ENCODE measurements around the gene UNC5B.

The UNC5B gene

DNA sequence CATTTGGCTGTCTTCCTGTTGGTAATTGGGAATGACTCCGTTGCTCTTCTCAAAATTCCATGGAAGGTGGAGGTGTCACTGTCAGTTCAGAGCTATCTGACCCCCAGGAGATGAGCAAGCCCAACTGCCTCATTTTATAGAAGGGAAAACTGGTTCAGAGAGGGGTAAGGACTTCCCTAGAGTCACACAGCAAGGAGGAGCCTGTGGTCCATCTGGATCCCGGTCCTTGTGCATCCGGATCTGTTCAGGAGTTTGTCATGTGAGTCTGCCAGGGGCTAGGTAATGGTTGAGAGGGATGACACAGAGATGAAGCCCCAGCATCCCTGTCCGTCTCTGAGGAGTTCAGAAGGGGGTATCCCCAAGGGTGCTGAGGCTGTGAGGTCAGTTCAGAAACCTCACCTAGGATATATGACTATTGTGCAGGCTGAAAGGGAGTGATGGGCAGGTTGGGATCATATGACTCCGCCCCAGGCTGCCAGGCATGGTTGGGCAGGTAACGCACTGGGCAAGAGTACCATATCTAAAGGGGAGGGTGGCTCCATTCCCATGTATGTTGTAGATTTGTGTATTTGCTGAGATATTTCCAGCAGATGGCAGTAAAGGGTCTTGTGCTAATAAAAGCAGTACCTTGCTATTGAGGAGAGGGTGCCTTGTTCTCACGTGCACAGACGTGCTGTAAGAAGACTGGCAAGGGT, 90.7 kb downstream of the UNC5B start:
- DNase-seq, result peak; percentile 33

DNA sequence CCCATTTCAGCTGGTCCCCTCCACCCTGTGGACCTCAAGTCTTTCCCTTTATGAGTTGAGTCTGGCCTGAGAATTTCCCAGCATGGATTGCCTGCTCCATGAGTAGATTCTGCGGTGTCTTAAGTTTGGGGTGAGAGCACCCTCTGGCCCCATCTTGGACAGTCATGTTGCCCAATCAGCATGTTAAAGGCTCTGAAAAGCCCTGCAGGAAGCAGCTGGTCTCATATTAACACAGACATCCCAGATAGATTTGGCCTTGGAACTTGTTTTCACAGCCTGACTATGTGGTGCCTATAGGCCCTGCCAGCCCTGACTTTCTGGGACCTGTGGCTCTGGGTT, 91.2 kb downstream of the UNC5B start:
- DNase-seq, result no peak

DNA sequence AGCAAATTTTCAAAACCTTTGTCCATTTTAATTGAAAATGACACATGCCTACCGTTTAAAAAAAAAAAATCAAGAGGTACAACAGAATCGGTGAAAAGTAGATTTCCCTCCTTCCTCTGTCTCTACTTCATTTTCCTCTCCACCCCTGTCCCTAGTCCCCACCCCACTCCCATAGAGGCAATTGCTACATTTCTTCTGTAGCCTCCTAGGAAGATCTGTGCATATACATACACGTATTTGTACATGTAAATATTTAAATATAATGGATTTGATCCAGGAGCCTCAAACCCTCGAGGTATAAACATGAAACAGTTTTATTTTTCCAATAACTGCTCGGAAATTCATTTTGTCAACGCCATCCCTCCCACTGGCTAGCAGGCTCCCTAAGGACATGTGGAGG, 92.5 kb downstream of the UNC5B start:
- no peak for DNase-seq

DNA sequence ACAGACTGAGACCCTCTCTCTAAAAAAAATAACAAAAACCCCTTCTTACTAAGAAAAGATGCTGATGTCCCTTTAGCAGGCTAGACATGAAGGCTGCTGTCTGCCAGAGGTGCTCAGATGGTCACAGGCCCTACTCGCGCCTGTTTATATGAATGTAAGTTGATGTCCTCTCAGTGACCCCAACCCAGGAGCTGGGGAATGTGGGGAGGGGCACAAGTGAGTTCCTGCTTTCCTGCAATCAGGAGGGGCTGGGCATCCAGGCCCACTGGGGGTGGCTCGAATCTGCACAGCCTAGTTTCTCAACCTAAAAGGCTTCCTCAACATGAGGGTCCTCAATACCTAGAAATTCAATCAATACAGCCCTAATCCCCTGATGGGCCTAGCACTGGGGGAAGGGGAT, 94.6 kb downstream of the UNC5B start:
- DNase-seq, result no peak

DNA sequence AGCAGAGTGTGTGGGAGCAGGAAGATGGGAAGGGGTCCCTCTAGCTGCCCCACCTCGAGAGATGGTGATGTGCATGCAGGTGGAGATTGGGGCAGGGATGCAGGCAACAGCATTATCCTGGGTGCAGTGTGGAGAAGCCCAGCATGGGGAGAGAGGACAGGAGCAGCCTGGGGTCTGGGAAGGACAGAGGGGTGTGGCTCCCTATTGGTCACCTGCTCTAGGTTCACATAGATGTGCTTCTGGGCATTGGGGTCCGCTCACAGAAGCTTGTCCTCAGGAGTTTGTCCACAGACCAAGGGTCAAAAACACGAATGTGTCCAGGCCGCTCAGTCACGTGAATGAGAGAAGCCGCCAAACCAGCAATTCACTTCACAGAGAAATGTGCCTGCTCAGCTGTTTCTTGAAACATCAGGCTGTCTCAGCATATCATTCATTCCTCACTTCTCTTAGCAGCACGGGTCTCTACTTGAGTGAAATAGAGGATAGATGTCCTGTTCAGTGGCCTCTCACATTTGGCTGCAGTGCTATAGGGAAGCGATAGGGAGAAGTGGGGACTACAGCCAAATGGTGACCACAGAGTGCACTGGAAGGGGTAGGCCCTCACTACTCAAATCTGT, 95.2 kb downstream of the UNC5B start:
- no peak for DNase-seq

DNA sequence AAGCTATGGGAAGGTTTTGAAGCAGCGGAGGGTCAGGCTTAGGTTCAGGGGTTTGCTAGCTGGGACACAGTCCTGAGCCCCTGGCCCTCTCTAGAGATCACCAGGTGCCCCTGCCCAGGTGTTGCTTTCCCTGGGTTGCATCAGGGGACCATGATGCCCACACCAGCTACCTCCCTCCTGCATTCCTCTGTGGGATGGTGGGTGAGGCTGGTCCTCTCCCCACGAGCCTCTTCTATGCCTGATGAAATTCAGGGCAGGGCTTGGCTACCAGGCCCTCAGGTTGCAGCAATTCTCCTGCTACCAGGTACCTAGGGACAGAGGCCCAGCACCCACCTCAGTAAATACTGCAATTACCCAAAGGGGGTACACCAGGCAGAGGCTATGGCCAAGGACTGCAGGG, 95.9 kb downstream of the UNC5B start:
- DNase-seq, result no peak

DNA sequence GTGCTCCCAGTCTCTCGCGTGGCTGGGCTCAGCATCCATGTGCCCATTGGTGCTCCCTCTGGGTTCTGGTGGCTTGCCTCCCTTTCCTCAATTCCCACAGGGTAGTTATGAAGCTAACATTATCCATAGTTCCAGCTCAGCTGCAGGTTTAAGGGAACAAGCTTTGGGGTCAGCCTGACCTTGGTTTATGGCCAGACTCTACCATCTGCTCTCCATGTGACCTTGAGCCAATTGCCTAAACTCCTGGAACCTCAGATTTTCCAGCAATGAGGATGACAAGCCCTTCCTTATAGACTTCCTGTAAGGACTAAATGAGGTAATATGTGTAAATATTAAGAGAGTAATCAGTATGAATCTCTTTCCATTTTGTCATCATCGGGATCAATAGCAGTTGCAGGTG, 96.6 kb downstream of the UNC5B start:
- no peak for DNase-seq

DNA sequence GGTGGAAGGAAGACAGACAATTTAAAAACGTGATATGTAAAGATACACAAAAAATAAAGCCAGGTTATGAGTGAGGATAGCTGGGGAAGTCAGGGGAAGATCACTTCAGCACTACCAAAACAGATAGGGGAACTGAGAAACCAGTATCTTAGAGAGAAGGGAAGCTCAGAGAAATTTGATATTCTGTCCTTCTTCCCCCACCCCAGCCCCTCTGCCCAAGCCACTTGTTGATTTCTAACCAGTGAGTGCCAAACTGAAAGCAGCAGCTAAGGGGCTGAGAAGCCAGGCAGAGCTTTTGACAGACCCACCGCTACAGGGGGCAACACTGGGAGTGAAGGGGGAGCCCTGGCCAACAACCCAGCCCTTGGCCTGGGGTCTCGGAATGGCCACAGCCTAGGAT, 97.5 kb downstream of the UNC5B start:
- no peak for DNase-seq

DNA sequence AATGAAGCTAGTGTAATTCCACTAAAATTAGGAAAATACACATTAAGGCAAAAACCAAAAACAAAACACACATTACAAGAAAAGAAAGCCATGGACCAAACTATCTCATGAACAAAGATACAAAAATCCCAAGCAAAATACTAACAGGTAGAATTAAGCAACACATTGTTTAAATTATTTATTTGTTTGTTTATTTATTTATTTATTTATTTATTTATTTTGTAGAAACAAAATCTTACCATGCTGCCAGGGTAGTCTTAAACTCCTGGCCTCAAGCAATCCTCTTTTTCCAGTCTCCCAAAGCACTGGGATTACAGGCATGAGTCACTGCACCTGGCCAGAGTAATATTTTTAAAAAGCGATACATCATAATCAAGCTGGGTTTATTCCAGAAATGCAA, 99.8 kb downstream of the UNC5B start:
- no peak for DNase-seq

DNA sequence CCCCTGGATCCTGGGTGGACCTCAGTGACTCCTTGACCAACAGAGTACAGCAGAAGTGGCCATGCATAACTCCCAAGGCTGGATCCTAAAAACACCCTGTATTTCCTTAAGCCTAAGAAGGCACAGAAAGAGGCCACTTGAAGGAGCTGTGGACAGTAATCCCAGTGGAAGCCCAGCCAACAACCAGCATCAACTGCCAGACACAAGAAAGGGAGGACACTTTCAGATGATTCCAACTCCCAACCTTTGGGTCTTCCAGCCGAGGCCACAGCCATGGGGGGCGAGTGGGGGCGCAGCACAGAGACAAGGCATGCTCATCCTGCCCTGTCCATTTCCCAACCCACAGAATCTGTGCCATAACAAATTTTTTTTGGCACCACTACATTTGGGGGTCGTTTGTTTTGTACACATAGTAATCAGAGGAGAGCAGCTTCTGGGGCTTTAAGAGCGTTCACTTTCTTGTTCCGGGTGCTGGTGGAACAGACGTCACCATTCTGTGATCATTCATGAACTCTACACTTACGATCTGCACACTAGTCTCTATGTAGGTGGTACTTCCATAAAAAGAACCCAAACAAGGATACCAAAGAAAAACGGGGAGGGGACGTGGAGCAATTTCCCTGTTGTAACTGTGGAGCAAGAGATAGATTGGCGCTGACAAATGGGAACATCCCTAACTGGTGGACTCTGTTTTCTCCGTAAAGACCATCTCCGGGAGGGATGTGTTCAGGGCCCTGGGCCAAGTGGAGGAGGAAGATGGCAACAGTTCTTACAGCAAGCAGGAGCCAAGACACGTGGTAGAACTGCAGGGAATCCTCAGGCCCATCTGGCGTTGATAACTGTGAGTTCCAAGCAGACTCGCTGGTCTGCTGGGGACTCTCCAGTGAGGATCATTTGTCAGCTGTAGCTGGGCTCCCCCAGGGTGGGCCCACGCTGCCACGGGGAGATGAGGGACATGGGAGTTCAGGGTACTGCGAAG, 100.7 kb downstream of the UNC5B start:
- no peak for DNase-seq

DNA sequence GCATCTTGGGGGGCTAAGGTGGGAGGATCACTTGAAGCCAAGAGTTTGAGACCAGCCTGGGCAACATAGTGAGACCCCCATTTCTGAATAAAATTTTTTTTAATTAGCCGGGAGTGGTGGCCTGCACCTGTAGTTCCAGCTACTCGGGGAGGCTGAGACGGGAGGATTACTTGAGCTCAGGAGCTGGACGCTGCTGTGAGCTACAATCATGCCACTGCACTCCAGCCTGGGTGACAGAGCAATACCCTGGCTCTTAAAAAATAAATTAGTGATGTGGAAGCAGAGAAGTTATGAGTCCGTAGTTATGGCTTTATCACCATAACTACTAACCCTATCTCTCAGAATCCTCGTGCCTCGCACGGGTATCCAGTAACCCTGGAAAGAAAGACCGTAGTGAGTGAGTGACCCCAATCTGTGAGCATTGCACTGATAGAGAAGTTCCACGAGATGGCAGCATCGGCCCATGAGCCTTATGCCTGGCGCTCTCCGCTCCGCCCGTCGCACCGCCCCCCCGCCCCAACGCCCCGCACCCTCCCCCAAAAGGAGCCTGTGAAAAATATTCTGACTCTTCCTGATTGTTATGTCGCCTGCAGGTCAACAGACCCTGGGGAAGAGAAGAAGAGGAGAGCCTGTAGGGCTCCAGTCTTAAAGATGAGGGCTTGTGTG, 101.8 kb downstream of the UNC5B start:
- peak; percentile 19 for DNase-seq

DNA sequence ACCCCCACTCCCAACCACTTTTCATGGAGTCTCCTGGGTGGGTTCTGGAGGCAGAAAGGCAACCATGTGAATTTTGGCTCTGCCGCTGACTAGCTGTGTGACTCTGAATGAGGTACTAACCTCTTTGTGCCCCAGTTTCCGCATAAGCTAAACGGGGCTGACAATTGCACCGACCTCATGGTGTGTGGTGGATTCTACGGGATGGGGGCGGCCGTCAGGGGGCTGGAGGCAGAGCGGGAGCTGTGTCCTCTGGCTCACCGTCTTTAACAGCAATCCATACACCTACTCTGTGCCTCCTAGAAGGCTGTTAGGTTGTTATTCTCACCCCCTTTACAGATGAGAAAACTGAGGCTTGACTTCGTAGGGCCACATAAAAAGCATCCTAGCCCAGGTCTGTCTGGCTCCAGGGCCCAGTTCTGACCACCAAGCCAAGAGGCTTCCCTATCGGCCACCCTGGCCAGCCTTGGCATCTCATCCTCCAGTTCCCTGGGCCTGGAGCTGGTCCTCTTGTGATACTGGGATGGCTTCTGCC, 102.4 kb downstream of the UNC5B start:
- DNase-seq, result no peak

DNA sequence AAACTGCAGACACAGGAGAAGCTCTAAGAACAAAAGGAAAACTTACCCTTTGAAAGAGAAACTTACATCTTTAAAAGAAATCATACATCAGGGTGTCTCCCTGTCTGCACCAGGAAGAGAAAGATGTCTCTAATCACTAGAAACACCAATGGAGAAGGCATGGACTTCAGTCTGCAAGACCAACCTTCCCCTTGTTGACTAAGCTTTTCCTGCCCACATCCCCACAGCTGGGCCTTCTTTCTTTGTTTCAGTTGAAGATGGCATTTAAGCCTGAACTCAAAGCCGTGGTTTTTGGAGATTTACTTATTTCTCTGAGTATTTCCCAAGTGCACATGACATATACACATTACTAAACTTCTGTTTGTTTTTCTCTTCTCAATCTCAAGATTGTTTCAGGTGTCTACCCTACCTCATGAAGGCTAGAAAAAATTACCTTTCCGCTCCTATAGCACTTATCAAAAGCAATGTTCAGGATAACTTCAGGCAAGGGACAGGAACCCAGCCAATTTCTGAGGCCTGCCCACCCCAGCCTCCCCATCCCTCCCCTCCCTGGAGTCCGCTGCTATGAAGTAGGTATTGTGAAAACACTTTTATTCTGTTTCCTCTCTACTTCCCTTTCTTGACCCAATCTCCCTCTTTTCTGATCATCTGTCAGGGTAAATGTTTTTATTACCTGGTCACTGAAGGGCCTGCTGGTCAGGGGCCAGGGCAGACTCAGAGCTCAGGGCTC, 103.9 kb downstream of the UNC5B start:
- DNase-seq, result no peak

DNA sequence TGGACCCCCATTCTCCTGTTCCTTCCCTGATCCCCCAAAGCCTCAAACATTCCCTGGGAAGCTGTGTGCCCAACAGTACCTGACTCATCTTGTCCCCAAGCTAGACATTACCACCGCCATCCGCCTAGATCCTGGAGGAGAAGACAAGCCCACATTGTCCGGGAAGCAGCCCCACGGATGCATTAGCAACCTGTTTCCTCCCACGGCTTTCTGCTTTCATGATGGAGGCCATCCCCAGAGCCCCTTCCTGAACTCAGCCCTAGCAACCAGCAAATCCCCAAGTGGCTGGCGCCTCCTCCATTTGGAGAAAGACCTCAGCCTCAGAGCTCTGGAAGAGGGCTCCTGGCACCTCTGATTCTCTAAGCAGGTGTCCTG, 104.4 kb downstream of the UNC5B start:
- no peak for DNase-seq

DNA sequence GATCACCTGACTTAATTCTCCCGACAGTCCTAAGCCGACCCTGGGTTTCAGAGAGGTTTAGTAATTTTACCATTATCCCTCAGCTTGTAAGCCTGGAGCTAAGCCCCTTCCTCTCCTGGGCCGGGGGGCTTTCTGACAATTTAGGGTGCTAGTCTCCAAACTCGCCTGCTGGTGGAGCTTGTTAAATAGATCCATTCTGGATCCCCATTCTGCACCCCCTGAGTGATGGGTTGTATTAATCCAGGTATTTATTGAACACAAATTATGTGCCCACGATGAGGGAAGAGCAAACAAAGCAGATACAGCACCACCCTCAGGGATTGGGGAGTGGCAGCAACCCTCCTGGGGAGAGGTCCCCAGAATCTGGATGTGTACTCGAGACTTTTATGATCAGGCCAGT, 105.4 kb downstream of the UNC5B start:
- no peak for DNase-seq

DNA sequence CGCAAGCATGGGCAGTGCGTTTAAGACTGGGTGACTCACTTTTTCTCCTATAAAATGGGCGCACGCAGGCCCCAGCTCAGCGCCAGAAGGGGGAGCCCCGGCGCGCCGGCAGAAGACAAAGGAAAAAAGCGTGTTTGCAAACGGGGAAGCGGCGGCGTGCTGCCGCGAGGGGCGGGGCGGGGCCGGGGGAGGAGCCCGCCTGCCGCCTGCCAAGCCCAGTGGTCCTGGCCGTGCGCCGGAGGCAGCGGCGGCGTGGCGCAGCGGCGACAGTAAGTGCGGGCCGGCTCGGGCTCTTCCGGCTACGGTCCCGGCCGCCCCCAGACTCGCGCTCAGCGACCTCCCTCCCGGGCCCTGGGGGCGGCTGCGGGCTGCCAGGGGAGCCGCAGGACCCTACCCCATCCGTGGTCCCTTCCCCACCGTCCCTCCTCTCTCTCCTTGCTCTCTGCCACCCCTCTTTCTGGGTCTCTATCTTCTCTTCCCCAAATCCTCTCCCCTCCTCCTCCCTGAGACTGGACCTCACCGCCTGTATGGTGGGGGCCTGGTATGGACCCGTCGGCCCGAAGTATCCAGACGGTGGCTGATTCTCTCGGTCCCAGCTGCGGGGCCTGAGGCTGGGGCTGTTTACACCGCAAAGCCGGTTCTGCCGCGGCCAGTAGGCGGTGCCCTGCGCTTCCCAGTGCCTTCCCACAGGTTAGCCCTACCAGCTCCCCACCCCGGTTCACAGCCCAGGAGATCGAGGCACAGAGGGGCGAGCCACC, 106.9 kb downstream of the UNC5B start, which contains the start of gene SLC29A3:
Gene SLC29A3, plus strand, starts transcription at position 218 of the 758 bp plus-strand sequence. Its CDS starts 51 bp downstream, at position 269.
- peak; percentile 74 for DNase-seq

DNA sequence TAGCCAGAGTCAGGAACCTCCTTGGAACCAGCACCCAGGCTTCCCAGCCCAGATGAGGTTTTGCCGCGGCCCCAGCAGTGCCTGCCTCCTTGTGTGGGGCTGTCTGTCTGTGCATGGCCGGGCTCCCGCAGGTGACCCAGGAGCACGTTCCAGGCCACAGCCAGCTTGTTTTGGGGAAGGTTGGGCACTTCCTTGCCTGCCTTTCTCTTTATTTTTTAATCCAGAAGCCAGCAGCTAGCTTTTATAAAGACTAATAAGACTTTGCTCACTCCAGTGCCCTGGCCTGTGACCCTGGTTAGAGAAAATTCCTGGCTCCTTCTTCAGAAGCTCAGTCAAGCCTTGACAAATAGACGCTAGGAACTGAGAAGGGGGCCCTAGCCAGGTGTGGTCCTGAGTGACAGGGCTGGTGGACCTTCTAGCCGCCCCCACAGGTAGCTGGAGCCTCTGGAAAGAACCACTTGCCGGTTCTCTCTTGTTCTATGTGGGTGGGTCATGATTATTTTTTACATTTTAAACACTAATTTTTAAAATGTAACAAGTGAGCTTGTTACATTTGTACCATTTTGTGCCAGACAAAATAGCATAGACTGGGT, 107.5 kb downstream of the UNC5B start:
- no peak for DNase-seq

DNA sequence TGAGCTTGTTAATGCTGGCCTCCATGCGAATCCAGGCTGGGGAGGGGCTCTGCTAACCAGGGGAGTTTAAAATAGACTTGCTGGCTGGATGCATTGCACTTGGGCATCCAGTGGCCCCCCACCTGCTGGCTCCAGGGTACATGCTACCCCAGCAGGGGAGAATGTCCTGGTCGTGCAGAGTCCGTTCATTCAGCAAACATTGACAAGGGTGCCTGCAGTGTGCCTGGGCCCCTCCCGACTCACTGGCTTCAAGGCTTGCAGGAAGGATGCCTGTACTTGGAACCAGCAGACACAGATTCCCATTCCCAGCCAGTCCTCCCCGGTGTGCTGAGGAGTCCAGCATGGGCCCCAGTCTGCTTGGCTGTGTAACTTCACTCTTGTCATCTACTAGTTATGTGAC, 108.2 kb downstream of the UNC5B start:
- DNase-seq, result no peak

DNA sequence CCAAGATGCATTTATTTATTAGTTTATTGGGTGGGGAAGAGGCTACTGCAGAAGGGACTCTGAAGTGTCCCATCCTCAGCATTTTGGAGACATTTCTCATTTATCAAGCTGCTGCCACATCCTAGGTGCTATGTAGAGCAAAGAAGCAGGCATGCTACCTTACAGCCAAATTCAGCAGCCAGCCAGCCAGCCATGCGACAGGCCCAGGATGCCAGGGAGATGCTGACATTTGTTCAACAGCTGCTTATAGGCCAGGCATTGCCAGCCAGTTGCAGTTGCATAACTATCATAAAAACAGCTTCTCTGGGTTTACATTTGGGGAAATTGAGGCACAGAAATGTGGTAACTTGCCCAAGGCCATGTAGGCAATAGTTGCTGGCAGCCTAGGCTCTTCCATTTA, 109.0 kb downstream of the UNC5B start:
- DNase-seq, result no peak

DNA sequence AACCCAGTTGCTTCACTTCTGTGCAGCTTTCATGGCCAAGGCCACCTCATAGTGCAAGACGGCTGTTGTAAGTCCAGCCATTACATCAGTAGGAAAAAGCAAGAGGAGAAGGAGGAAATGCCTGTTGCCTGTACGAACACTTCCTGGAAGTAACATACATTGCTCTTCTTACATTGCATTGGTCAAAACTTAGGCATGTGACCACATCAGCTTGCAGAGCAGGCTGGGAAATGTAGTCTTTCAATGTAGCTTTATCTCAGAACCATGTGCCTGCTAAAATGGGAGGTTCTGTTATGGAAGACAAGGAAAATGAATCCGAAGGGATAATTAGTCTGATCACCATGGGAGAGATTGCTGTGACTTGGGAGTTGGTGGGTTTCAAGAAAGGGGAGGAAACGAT, 111.0 kb downstream of the UNC5B start:
- no peak for DNase-seq

DNA sequence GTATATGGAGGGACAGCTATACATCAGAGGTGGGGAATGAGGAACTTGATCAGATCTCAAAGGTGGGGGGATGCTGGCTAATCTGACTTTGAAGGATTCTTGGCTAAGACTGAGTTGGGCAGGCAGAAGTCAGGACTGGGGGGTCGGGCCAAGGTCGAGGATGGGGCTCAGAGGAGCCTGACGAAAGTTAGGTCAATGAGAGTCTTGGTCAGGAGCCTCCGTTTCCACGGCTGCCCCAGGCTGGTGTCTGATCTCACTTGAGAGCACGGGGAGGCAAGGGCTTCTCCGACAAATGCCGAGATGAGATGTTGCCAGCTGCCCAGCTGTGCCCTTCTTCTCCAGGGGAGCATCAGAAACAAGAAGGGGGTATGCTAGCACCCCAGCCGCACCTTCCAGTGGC, 112.4 kb downstream of the UNC5B start:
- DNase-seq, result no peak
